OCI-LY3 (cell line): ENCODE results near the gene SEBOX.

Source experiments
- H2AFZ ChIP-seq: fragments of 200-600, 300-600 bp; shearing (Covaris generic); 2 replicates; pipeline ENCODE4 v1.6.0; 2014; ENCODE audit warnings: antibody characterized with exemption, low read depth, low read length
- H3K27ac ChIP-seq: fragments of 200-600, 300-600 bp; sonication (generic); 2 replicates; pipeline ENCODE4 v1.5.1; 2014; ENCODE audit warnings: mild to moderate bottlenecking, low read length, moderate library complexity, mixed read lengths
- H3K27me3 ChIP-seq: fragments of 200-600, 300-600 bp; sonication (generic); 2 replicates; pipeline ENCODE4 v1.6.1; 2014; ENCODE audit warnings: low read depth, low read length, mixed read lengths
- H3K36me3 ChIP-seq: fragments of 200-600, 300-600 bp; sonication (generic); replicated peaks from 2 replicates; pipeline ENCODE3; 2014; ENCODE audit warnings: low read depth, low read length, mixed read lengths
- H3K4me1 ChIP-seq: fragments of 300-600, 200-600 bp; sonication (generic); 2 replicates; pipeline ENCODE4 v1.6.1; 2014; ENCODE audit warnings: low read length, mixed read lengths
- H3K4me2 ChIP-seq: fragments of 200-600, 300-600 bp; sonication (generic); 2 replicates; pipeline ENCODE4 v1.6.1; 2014; ENCODE audit warnings: low read length, mixed read lengths
- H3K4me3 ChIP-seq: fragments of 300-600, 200-600 bp; sonication (generic); 2 replicates; pipeline ENCODE4 v1.5.1; 2014; ENCODE audit warnings: antibody characterized with exemption, mild to moderate bottlenecking, low read length, moderate library complexity
- H3K79me2 ChIP-seq: fragments of 300-600, 200-600 bp; shearing (Covaris generic); 2 replicates; pipeline ENCODE4 v1.6.1; 2014; ENCODE audit warnings: mild to moderate bottlenecking, low read length, mixed read lengths
- H3K9ac ChIP-seq: fragments of 300-600, 200-600 bp; shearing (Covaris generic); 2 replicates; pipeline ENCODE4 v1.6.0; 2014; ENCODE audit warnings: mild to moderate bottlenecking, low read length, moderate library complexity
- H3K9me3 ChIP-seq: fragments of 200-600, 300-600 bp; shearing (Covaris generic); 2 replicates; pipeline ENCODE4 v1.6.1; 2014; ENCODE audit warnings: low read length, mixed read lengths; ENCODE audit not compliant: insufficient read depth
- H4K20me1 ChIP-seq: fragments of 200-600, 300-600 bp; sonication (generic); 2 replicates; pipeline ENCODE4 v1.6.1; 2016; ENCODE audit warnings: low read length, mixed read lengths; ENCODE audit not compliant: insufficient read depth
- CTCF ChIP-seq: fragments of 200-600, 300-600 bp; sonication (generic); IDR thresholded peaks from 2 replicates; pipeline ENCODE4 v1.5.1; 2014; ENCODE audit warnings: antibody characterized with exemption, low read length, low read depth
- EZH2phosphoT487 ChIP-seq: fragments of 200-600 bp; shearing (Covaris generic); IDR thresholded peaks from 2 replicates; pipeline ENCODE4 v1.6.1; 2018; ENCODE audit warnings: antibody characterized with exemption, mixed run types, low read depth

The SEBOX gene

GRCh38 chr17:28344011-28344410 lies 21.0 kb downstream of the SEBOX start:
- no peaks in the 10 kb centered on the region for H3K27me3 ChIP-seq
- no peaks in the 10 kb centered on the region for H4K20me1 ChIP-seq
- no peaks in the 10 kb centered on the region for H3K9me3 ChIP-seq
- H3K4me2 ChIP-seq, result no peak overlapping the region
- no peak overlapping the region for H3K4me3 ChIP-seq
- no peaks in the 10 kb centered on the region for H3K79me2 ChIP-seq
- H3K27ac ChIP-seq, result no peak overlapping the region
- no peak overlapping the region for H3K9ac ChIP-seq
- H2AFZ ChIP-seq, result no peak overlapping the region
- TF ChIP-seq EZH2phosphoT487 (no peak), CTCF (no peak)
- H3K36me3 ChIP-seq, result peaks cover 52% of the 10 kb centered on the region
- no peaks in the 10 kb centered on the region for H3K4me1 ChIP-seq

GRCh38 chr17:28343491-28343932 lies 21.5 kb downstream of the SEBOX start:
- Histone ChIP-seq H3K27ac (no peak overlapping the region), H3K79me2 (no peaks in the 10 kb centered on the region), H2AFZ (no peak overlapping the region), H3K36me3 (peaks cover 49% of the 10 kb centered on the region), H3K4me3 (no peak overlapping the region), H3K4me2 (no peak overlapping the region), H3K27me3 (no peaks in the 10 kb centered on the region), H3K4me1 (no peaks in the 10 kb centered on the region), H3K9ac (no peak overlapping the region), H4K20me1 (no peaks in the 10 kb centered on the region), H3K9me3 (no peaks in the 10 kb centered on the region)
- TF ChIP-seq EZH2phosphoT487 (no peak), CTCF (no peak)

GRCh38 chr17:28342313-28342712 lies 22.7 kb downstream of the SEBOX start:
- no peaks in the 10 kb centered on the region for H3K4me1 ChIP-seq
- H2AFZ ChIP-seq, result no peak overlapping the region
- no peaks in the 10 kb centered on the region for H3K9me3 ChIP-seq
- TF ChIP-seq EZH2phosphoT487, result no peak
- H3K79me2 ChIP-seq, result no peaks in the 10 kb centered on the region
- no peak overlapping the region for H3K9ac ChIP-seq
- H4K20me1 ChIP-seq, result no peaks in the 10 kb centered on the region
- H3K27ac ChIP-seq, result no peak overlapping the region
- H3K4me3 ChIP-seq, result no peak overlapping the region
- H3K4me2 ChIP-seq, result no peak overlapping the region
- H3K36me3 ChIP-seq, result peaks cover 41% of the 10 kb centered on the region
- no peaks in the 10 kb centered on the region for H3K27me3 ChIP-seq

GRCh38 chr17:28341516-28341915 lies 23.5 kb downstream of the SEBOX start:
- Histone ChIP-seq H3K36me3 (peaks cover 33% of the 10 kb centered on the region), H3K4me2 (no peak overlapping the region), H3K4me3 (no peak overlapping the region), H4K20me1 (no peaks in the 10 kb centered on the region), H3K27me3 (no peaks in the 10 kb centered on the region), H3K27ac (no peak overlapping the region), H3K79me2 (peaks cover 5% of the 10 kb centered on the region), H3K9ac (no peak overlapping the region), H2AFZ (no peak overlapping the region), H3K4me1 (peaks cover 4% of the 10 kb centered on the region), H3K9me3 (no peaks in the 10 kb centered on the region)
- no peak for TF ChIP-seq EZH2phosphoT487
- no peak for TF ChIP-seq CTCF

- no peaks in the 10 kb centered on the region for H3K9me3 ChIP-seq
- H3K27ac ChIP-seq, result no peak overlapping the region
- no peak overlapping the region for H3K4me2 ChIP-seq
- H2AFZ ChIP-seq, result no peak overlapping the region
- no peak overlapping the region for H3K9ac ChIP-seq
- peaks cover 6% of the 10 kb centered on the region for H3K4me1 ChIP-seq
- no peaks in the 10 kb centered on the region for H3K27me3 ChIP-seq
- no peaks in the 10 kb centered on the region for H4K20me1 ChIP-seq
- no peak overlapping the region for H3K4me3 ChIP-seq
- TF ChIP-seq CTCF, result no peak
- TF ChIP-seq EZH2phosphoT487, result no peak
- H3K79me2 ChIP-seq, result peaks cover 11% of the 10 kb centered on the region
- H3K36me3 ChIP-seq, result peaks cover 23% of the 10 kb centered on the region
Observed at GRCh38 chr17:28340374-28340773, 24.6 kb downstream of the SEBOX start.
